Measurements from ENCODE around the gene TAS2R16. TPM values are rescaled to one million over a fixed set of nuclear protein-coding genes. Genes with fewer than 3 reads are reported as not detected.

Gene TAS2R16
- total and polyA plus RNA-seq, 2 donors (not counting 1 experiment from before 2014, with no cell fraction given) = not detected

DNA sequence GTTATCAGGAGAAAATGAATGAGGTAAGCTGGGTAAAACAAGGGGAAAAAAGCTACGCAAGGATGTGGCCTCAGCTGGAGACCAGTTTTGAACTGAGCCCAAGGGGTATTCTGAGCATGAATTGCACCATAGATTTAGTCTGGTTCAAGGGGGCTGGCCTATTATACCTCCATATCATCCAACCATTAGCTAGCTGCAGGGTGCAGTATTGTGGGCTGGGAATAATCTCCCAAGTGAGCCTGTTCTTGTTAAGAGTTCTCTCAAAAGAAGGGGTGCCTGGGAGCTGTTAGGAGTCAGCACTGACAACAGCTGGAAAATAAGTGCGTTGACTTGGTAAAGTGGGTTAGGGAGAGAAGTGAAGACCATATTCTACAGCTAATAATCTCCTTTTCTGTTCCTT, 8.0 kb downstream of the TAS2R16 start:
- no peaks in the 10 kb centered on the region for H3K4me1 ChIP-seq (ENCODE audit: control insufficient read depth, extremely low read depth, insufficient read depth, low read length)
- H4K20me1 ChIP-seq (ENCODE audit: control insufficient read depth, extremely low read depth, insufficient read depth, low read length) = no peaks in the 10 kb centered on the region
- no peaks in the 10 kb centered on the region for H3K36me3 ChIP-seq (ENCODE audit: control insufficient read depth, insufficient read depth, low read length)
- H3K27ac ChIP-seq (ENCODE audit: insufficient read depth, low read length) = no peak overlapping the region
- no peak for DNase-seq (ENCODE audit: low read depth in 2 of 2)
- no peak overlapping the region for H3K4me2 ChIP-seq (ENCODE audit: extremely low read depth, insufficient read depth, low read length)
- no peaks in the 10 kb centered on the region for H3K79me2 ChIP-seq (ENCODE audit: control insufficient read depth, insufficient read depth, low read length)
- no peak overlapping the region for H3K9ac ChIP-seq (ENCODE audit: insufficient read depth, low read length)
- no peak overlapping the region for H2AFZ ChIP-seq (ENCODE audit: low read length)
- no peaks in the 10 kb centered on the region for H3K9me3 ChIP-seq (ENCODE audit: control insufficient read depth, insufficient read depth, low read depth, low read length)
- H3K4me3 ChIP-seq (replicated peaks in 1 of 4; ENCODE audit: control extremely low read depth in 1 of 4, insufficient read depth in 1 of 4, low read depth in 3 of 4, low read length in 4 of 4) = no peak overlapping the region
- TF ChIP-seq EZH2 (IDR thresholded peaks at IDR 0.05; ENCODE audit: low read length, missing control alignments) = no peak
- TF ChIP-seq, protein P1, sequence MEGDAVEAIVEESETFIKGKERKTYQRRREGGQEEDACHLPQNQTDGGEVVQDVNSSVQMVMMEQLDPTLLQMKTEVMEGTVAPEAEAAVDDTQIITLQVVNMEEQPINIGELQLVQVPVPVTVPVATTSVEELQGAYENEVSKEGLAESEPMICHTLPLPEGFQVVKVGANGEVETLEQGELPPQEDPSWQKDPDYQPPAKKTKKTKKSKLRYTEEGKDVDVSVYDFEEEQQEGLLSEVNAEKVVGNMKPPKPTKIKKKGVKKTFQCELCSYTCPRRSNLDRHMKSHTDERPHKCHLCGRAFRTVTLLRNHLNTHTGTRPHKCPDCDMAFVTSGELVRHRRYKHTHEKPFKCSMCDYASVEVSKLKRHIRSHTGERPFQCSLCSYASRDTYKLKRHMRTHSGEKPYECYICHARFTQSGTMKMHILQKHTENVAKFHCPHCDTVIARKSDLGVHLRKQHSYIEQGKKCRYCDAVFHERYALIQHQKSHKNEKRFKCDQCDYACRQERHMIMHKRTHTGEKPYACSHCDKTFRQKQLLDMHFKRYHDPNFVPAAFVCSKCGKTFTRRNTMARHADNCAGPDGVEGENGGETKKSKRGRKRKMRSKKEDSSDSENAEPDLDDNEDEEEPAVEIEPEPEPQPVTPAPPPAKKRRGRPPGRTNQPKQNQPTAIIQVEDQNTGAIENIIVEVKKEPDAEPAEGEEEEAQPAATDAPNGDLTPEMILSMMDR (conservative IDR thresholded peaks at IDR 0.05 in 1 of 2, IDR thresholded peaks at IDR 0.05 in 1 of 2; ENCODE audit: low read depth in 1 of 2, low read length in 2 of 2) = no peak
- no peaks in the 10 kb centered on the region for H3K27me3 ChIP-seq (ENCODE audit: control insufficient read depth, insufficient read depth, low read length)

GRCh38 chr7:122984021-122984420, 11.5 kb downstream of the TAS2R16 start:
- H3K27me3 ChIP-seq (ENCODE audit: control insufficient read depth, insufficient read depth, low read length) = no peaks in the 10 kb centered on the region
- TF ChIP-seq, protein P1 (conservative IDR thresholded peaks at IDR 0.05 in 1 of 2, IDR thresholded peaks at IDR 0.05 in 1 of 2; ENCODE audit: low read depth in 1 of 2, low read length in 2 of 2) = no peak
- no peak overlapping the region for H3K4me2 ChIP-seq (ENCODE audit: extremely low read depth, insufficient read depth, low read length)
- no peaks in the 10 kb centered on the region for H3K79me2 ChIP-seq (ENCODE audit: control insufficient read depth, insufficient read depth, low read length)
- no peaks in the 10 kb centered on the region for H3K36me3 ChIP-seq (ENCODE audit: control insufficient read depth, insufficient read depth, low read length)
- no peak overlapping the region for H2AFZ ChIP-seq (ENCODE audit: low read length)
- H3K4me3 ChIP-seq (replicated peaks in 1 of 4; ENCODE audit: control extremely low read depth in 1 of 4, insufficient read depth in 1 of 4, low read depth in 3 of 4, low read length in 4 of 4) = no peak overlapping the region
- no peaks in the 10 kb centered on the region for H4K20me1 ChIP-seq (ENCODE audit: control insufficient read depth, extremely low read depth, insufficient read depth, low read length)
- no peak overlapping the region for H3K27ac ChIP-seq (ENCODE audit: insufficient read depth, low read length)
- H3K4me1 ChIP-seq (ENCODE audit: control insufficient read depth, extremely low read depth, insufficient read depth, low read length) = no peaks in the 10 kb centered on the region
- no peak for DNase-seq (ENCODE audit: low read depth in 2 of 2)
- H3K9ac ChIP-seq (ENCODE audit: insufficient read depth, low read length) = no peak overlapping the region
- H3K9me3 ChIP-seq (ENCODE audit: control insufficient read depth, insufficient read depth, low read depth, low read length) = no peaks in the 10 kb centered on the region

DNA sequence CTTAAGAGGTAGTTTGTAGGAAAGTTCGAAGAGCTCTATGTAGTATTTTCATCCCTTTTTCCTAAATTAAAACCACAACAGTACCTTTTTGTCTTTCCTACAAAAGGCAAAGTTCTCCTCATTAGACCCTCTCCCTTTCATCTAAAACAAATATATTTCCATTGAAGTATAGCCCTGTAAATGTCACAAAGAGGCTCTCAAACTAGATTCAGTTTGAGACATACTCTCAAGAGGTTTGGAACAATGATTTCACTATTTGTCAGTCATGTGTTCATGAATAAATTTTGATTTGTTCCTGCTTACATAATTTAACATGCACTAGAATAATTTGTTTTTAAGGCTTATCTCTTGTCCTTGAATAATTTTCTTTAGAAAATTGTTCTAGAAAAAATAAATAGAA, 12.2 kb downstream of the TAS2R16 start:
- TF ChIP-seq, protein P1 (conservative IDR thresholded peaks at IDR 0.05 in 1 of 2, IDR thresholded peaks at IDR 0.05 in 1 of 2; ENCODE audit: low read depth in 1 of 2, low read length in 2 of 2) = no peak
- TF ChIP-seq EZH2 (IDR thresholded peaks at IDR 0.05; ENCODE audit: low read length, missing control alignments) = no peak
- Histone ChIP-seq H3K27ac (ENCODE audit: insufficient read depth, low read length) (no peak overlapping the region), H3K9me3 (ENCODE audit: control insufficient read depth, insufficient read depth, low read depth, low read length) (no peaks in the 10 kb centered on the region), H3K9ac (ENCODE audit: insufficient read depth, low read length) (no peak overlapping the region), H2AFZ (ENCODE audit: low read length) (no peak overlapping the region), H3K27me3 (ENCODE audit: control insufficient read depth, insufficient read depth, low read length) (no peaks in the 10 kb centered on the region), H3K4me3 (replicated peaks in 1 of 4; ENCODE audit: control extremely low read depth in 1 of 4, insufficient read depth in 1 of 4, low read depth in 3 of 4, low read length in 4 of 4) (no peak overlapping the region), H4K20me1 (ENCODE audit: control insufficient read depth, extremely low read depth, insufficient read depth, low read length) (no peaks in the 10 kb centered on the region), H3K79me2 (ENCODE audit: control insufficient read depth, insufficient read depth, low read length) (no peaks in the 10 kb centered on the region), H3K36me3 (ENCODE audit: control insufficient read depth, insufficient read depth, low read length) (no peaks in the 10 kb centered on the region), H3K4me2 (ENCODE audit: extremely low read depth, insufficient read depth, low read length) (no peak overlapping the region), H3K4me1 (ENCODE audit: control insufficient read depth, extremely low read depth, insufficient read depth, low read length) (no peaks in the 10 kb centered on the region)
- no peak for DNase-seq (ENCODE audit: low read depth in 2 of 2)
